Measurements from ENCODE around the gene INHBC.

The INHBC gene

GRCh38 chr12:57450057-57450456 is 15.5 kb downstream of the INHBC start:
- H3K4me3 ChIP-seq, result no peak overlapping the region
- no peak overlapping the region for H3K27ac ChIP-seq
- no peak for DNase-seq (ENCODE audit: low spot score)
- no peak for TF ChIP-seq CTCF (IDR thresholded peaks at IDR 0.05)

- DNase-seq (ENCODE audit: low spot score), result no peak
- peak overlapping the region; percentile 67 to 91 for H3K27ac ChIP-seq
Measured at GRCh38 chr12:57451233-57451778, 16.7 kb downstream of the INHBC start.

GRCh38 chr12:57452181-57452936 is 17.8 kb downstream of the INHBC start:
- no peak for DNase-seq (ENCODE audit: low spot score)
- no peak for TF ChIP-seq CTCF (IDR thresholded peaks at IDR 0.05)
- Histone ChIP-seq H3K4me3 (peak overlapping the region; percentile 55), H3K27ac (peak overlapping the region; percentile 67 to 91)

More at GRCh38 chr12:57451233-57451778, 16.7 kb downstream of the INHBC start:
- no peak for TF ChIP-seq CTCF (IDR thresholded peaks at IDR 0.05)
- no peak overlapping the region for H3K4me3 ChIP-seq

- TF ChIP-seq CTCF (IDR thresholded peaks at IDR 0.05), result peak; percentile 88
- DNase-seq (ENCODE audit: low spot score), result no peak
- Histone ChIP-seq H3K27ac (peak overlapping the region; percentile 67 to 91), H3K4me3 (no peak overlapping the region)
Measured at GRCh38 chr12:57452937-57453509, 18.4 kb downstream of the INHBC start.

GRCh38 chr12:57454213-57454565 is 19.6 kb downstream of the INHBC start:
- no peak for TF ChIP-seq CTCF (IDR thresholded peaks at IDR 0.05)
- DNase-seq (ENCODE audit: low spot score), result no peak
- Histone ChIP-seq H3K4me3 (no peak overlapping the region), H3K27ac (no peak overlapping the region)

GRCh38 chr12:57454566-57455373 is 20.2 kb downstream of the INHBC start, which contains the start of gene INHBE:
Gene INHBE, plus strand, starts transcription at chr12:57455307. Its CDS starts 230 bp downstream, at chr12:57455537.
- no peak for TF ChIP-seq CTCF (IDR thresholded peaks at IDR 0.05)
- Histone ChIP-seq H3K27ac (no peak within 1 kb of the TSS), H3K4me3 (no peak within 1 kb of the TSS)
- no peak for DNase-seq (ENCODE audit: low spot score)
